ENCODE measurements around the gene RNGTT. TPM values are rescaled to one million over a fixed set of nuclear protein-coding genes. Genes with fewer than 3 reads are reported as not detected.

RNGTT gene
- total RNA-seq, 1 donor from 2014 or later = 16.5 TPM

GRCh38 chr6:88810701-88811100 lies 152.7 kb downstream of the RNGTT start:
- H3K27me3 Mint-ChIP-seq = no peaks in the 10 kb centered on the region
- H3K36me3 Mint-ChIP-seq (ENCODE audit: insufficient read depth) = peaks cover 12% of the 10 kb centered on the region
- no peak overlapping the region for H3K4me3 Mint-ChIP-seq (ENCODE audit: low read depth)
- H3K27ac Mint-ChIP-seq = no peak overlapping the region
- H3K4me1 Mint-ChIP-seq (ENCODE audit: low read depth) = peaks cover 1% of the 10 kb centered on the region
- no peak for DNase-seq (ENCODE audit: low spot score, unreplicated experiment)
- no peak for TF ChIP-seq CTCF (IDR thresholded peaks at IDR 0.05; ENCODE audit: unreplicated experiment)
- H3K9me3 Mint-ChIP-seq (ENCODE audit: low read depth) = peaks cover 11% of the 10 kb centered on the region

GRCh38 chr6:88810089-88810488 lies 153.3 kb downstream of the RNGTT start:
- H3K36me3 Mint-ChIP-seq (ENCODE audit: insufficient read depth) = peaks cover 13% of the 10 kb centered on the region
- peaks cover 1% of the 10 kb centered on the region for H3K4me1 Mint-ChIP-seq (ENCODE audit: low read depth)

GRCh38 chr6:88808381-88808780 lies 155.0 kb downstream of the RNGTT start:
- Mint-ChIP-seq H3K27me3 (no peaks in the 10 kb centered on the region), H3K4me3 (ENCODE audit: low read depth) (no peak overlapping the region), H3K27ac (no peak overlapping the region), H3K4me1 (ENCODE audit: low read depth) (no peaks in the 10 kb centered on the region), H3K9me3 (ENCODE audit: low read depth) (peaks cover 11% of the 10 kb centered on the region), H3K36me3 (ENCODE audit: insufficient read depth) (peaks cover 13% of the 10 kb centered on the region)
- no peak for DNase-seq (ENCODE audit: low spot score, unreplicated experiment)
- no peak for TF ChIP-seq CTCF (IDR thresholded peaks at IDR 0.05; ENCODE audit: unreplicated experiment)

More at GRCh38 chr6:88810089-88810488, 153.3 kb downstream of the RNGTT start:
- no peak for DNase-seq (ENCODE audit: low spot score, unreplicated experiment)
- peaks cover 11% of the 10 kb centered on the region for H3K9me3 Mint-ChIP-seq (ENCODE audit: low read depth)
- H3K27me3 Mint-ChIP-seq = no peaks in the 10 kb centered on the region
- H3K4me3 Mint-ChIP-seq (ENCODE audit: low read depth) = no peak overlapping the region
- H3K27ac Mint-ChIP-seq = no peak overlapping the region
- no peak for TF ChIP-seq CTCF (IDR thresholded peaks at IDR 0.05; ENCODE audit: unreplicated experiment)

GRCh38 chr6:88807622-88808021 lies 155.8 kb downstream of the RNGTT start:
- peaks cover 11% of the 10 kb centered on the region for H3K9me3 Mint-ChIP-seq (ENCODE audit: low read depth)
- no peak for DNase-seq (ENCODE audit: low spot score, unreplicated experiment)
- no peak overlapping the region for H3K4me3 Mint-ChIP-seq (ENCODE audit: low read depth)
- peaks cover 15% of the 10 kb centered on the region for H3K36me3 Mint-ChIP-seq (ENCODE audit: insufficient read depth)
- H3K27ac Mint-ChIP-seq = no peak overlapping the region
- H3K27me3 Mint-ChIP-seq = no peaks in the 10 kb centered on the region
- H3K4me1 Mint-ChIP-seq (ENCODE audit: low read depth) = no peaks in the 10 kb centered on the region
- no peak for TF ChIP-seq CTCF (IDR thresholded peaks at IDR 0.05; ENCODE audit: unreplicated experiment)

- Mint-ChIP-seq H3K9me3 (ENCODE audit: low read depth) (peaks cover 11% of the 10 kb centered on the region), H3K36me3 (ENCODE audit: insufficient read depth) (peaks cover 18% of the 10 kb centered on the region), H3K27ac (no peak overlapping the region), H3K4me1 (ENCODE audit: low read depth) (no peaks in the 10 kb centered on the region), H3K4me3 (ENCODE audit: low read depth) (no peak overlapping the region), H3K27me3 (no peaks in the 10 kb centered on the region)
- no peak for DNase-seq (ENCODE audit: low spot score, unreplicated experiment)
- TF ChIP-seq CTCF (IDR thresholded peaks at IDR 0.05; ENCODE audit: unreplicated experiment) = no peak
Measured at GRCh38 chr6:88806728-88807127, 156.7 kb downstream of the RNGTT start.
